ENCODE measurements around the gene HCN3. TPM values are rescaled to one million over a fixed set of nuclear protein-coding genes. Genes with fewer than 3 reads are reported as not detected.
A peak's percentile ranks its signal among the peaks of the same experiment; 100 is the strongest.

HCN3 gene
- total and polyA plus RNA-seq, 2 of the 13 experiments (the other 11 are each of a cell fraction or from before 2014, with no cell fraction given): 2.4 to 10.2 TPM

DNA sequence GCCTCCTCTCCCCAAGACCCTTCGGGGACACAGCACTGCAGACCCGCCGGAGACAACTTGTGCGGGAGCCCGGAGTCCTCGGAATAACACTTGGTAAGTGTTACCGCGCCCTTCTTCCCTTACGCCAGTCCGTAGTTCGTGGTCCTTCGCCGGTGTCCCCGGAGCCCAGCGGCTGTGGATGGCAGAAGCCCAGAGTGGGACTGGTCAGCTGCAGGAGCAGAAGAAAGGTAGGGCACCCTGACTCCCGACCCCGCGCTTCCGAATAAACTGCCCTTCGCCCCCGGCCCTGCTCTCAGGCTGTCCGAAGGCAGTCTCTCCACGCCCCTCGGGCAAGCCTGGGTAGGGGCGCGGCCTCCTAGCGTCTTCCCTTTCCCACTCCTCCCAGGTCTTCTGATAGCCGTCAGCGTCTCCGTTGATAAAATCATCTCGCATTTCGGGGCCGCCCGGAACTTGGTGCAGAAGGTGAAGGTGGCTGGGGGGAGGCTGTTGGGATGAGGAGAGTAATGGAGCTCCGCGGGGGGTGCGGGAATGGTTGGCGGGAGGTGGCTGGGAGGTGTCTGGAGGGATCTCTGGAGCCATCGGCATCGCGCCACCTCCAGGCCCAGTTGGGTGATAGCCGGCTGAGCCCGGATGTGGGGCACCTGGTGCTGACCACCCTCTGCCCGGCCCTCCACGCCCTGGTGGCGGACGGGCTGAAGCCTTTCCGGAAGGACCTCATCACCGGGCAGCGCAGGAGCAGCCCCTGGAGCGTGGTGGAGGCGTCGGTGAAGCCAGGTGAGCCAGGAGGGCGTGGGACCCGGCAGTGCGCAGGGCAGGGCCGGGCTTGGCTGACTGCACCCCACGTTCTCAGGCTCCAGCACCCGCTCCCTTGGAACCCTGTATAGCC is 47.7 kb downstream of the HCN3 start (continued):
- TF ChIP-seq, protein P1, sequence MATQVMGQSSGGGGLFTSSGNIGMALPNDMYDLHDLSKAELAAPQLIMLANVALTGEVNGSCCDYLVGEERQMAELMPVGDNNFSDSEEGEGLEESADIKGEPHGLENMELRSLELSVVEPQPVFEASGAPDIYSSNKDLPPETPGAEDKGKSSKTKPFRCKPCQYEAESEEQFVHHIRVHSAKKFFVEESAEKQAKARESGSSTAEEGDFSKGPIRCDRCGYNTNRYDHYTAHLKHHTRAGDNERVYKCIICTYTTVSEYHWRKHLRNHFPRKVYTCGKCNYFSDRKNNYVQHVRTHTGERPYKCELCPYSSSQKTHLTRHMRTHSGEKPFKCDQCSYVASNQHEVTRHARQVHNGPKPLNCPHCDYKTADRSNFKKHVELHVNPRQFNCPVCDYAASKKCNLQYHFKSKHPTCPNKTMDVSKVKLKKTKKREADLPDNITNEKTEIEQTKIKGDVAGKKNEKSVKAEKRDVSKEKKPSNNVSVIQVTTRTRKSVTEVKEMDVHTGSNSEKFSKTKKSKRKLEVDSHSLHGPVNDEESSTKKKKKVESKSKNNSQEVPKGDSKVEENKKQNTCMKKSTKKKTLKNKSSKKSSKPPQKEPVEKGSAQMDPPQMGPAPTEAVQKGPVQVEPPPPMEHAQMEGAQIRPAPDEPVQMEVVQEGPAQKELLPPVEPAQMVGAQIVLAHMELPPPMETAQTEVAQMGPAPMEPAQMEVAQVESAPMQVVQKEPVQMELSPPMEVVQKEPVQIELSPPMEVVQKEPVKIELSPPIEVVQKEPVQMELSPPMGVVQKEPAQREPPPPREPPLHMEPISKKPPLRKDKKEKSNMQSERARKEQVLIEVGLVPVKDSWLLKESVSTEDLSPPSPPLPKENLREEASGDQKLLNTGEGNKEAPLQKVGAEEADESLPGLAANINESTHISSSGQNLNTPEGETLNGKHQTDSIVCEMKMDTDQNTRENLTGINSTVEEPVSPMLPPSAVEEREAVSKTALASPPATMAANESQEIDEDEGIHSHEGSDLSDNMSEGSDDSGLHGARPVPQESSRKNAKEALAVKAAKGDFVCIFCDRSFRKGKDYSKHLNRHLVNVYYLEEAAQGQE (IDR thresholded peaks at IDR 0.05; ENCODE audit: borderline replicate concordance in 1 of 2, low read depth in 1 of 2, low read length in 2 of 2): no peak
- TF ChIP-seq NFYC (CRISPR knock-in tag; IDR thresholded peaks at IDR 0.05) (no peak), ZNF33A (CRISPR knock-in tag; IDR thresholded peaks at IDR 0.05; ENCODE audit: borderline replicate concordance) (no peak), SOX13 (IDR thresholded peaks at IDR 0.05) (no peak), SOX13 (CRISPR knock-in tag; conservative IDR thresholded peaks at IDR 0.05 in 1 of 2, IDR thresholded peaks at IDR 0.05 in 1 of 2) (no peak), ZNF33B (CRISPR knock-in tag; IDR thresholded peaks at IDR 0.05) (peak; percentile 40; the same call in 1 of the 2 replicates), CAMTA2 (CRISPR knock-in tag; IDR thresholded peaks at IDR 0.05; ENCODE audit: borderline replicate concordance) (no peak), NFIB (CRISPR knock-in tag; IDR thresholded peaks at IDR 0.05; ENCODE audit: borderline replicate concordance) (no peak)
- TF ChIP-seq, protein P2, sequence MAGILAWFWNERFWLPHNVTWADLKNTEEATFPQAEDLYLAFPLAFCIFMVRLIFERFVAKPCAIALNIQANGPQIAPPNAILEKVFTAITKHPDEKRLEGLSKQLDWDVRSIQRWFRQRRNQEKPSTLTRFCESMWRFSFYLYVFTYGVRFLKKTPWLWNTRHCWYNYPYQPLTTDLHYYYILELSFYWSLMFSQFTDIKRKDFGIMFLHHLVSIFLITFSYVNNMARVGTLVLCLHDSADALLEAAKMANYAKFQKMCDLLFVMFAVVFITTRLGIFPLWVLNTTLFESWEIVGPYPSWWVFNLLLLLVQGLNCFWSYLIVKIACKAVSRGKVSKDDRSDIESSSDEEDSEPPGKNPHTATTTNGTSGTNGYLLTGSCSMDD (CRISPR knock-in tag; IDR thresholded peaks at IDR 0.05): no peak
- TF ChIP-seq, protein P3, sequence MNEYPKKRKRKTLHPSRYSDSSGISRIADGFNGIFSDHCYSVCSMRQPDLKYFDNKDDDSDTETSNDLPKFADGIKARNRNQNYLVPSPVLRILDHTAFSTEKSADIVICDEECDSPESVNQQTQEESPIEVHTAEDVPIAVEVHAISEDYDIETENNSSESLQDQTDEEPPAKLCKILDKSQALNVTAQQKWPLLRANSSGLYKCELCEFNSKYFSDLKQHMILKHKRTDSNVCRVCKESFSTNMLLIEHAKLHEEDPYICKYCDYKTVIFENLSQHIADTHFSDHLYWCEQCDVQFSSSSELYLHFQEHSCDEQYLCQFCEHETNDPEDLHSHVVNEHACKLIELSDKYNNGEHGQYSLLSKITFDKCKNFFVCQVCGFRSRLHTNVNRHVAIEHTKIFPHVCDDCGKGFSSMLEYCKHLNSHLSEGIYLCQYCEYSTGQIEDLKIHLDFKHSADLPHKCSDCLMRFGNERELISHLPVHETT (CRISPR knock-in tag; conservative IDR thresholded peaks at IDR 0.05): no peak
- TF ChIP-seq, protein P4, sequence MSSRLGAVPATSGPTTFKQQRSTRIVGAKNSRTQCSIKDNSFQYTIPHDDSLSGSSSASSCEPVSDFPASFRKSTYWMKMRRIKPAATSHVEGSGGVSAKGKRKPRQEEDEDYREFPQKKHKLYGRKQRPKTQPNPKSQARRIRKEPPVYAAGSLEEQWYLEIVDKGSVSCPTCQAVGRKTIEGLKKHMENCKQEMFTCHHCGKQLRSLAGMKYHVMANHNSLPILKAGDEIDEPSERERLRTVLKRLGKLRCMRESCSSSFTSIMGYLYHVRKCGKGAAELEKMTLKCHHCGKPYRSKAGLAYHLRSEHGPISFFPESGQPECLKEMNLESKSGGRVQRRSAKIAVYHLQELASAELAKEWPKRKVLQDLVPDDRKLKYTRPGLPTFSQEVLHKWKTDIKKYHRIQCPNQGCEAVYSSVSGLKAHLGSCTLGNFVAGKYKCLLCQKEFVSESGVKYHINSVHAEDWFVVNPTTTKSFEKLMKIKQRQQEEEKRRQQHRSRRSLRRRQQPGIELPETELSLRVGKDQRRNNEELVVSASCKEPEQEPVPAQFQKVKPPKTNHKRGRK (CRISPR knock-in tag; IDR thresholded peaks at IDR 0.05): no peak
- TF ChIP-seq, protein P5, sequence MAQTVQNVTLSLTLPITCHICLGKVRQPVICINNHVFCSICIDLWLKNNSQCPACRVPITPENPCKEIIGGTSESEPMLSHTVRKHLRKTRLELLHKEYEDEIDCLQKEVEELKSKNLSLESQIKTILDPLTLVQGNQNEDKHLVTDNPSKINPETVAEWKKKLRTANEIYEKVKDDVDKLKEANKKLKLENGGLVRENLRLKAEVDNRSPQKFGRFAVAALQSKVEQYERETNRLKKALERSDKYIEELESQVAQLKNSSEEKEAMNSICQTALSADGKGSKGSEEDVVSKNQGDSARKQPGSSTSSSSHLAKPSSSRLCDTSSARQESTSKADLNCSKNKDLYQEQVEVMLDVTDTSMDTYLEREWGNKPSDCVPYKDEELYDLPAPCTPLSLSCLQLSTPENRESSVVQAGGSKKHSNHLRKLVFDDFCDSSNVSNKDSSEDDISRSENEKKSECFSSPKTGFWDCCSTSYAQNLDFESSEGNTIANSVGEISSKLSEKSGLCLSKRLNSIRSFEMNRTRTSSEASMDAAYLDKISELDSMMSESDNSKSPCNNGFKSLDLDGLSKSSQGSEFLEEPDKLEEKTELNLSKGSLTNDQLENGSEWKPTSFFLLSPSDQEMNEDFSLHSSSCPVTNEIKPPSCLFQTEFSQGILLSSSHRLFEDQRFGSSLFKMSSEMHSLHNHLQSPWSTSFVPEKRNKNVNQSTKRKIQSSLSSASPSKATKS (CRISPR knock-in tag; IDR thresholded peaks at IDR 0.05): no peak
- TF ChIP-seq, protein P6, sequence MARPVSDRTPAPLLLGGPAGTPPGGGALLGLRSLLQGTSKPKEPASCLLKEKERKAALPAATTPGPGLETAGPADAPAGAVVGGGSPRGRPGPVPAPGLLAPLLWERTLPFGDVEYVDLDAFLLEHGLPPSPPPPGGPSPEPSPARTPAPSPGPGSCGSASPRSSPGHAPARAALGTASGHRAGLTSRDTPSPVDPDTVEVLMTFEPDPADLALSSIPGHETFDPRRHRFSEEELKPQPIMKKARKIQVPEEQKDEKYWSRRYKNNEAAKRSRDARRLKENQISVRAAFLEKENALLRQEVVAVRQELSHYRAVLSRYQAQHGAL (CRISPR knock-in tag; IDR thresholded peaks at IDR 0.05; ENCODE audit: not compliant biosample characterization): no peak
- TF ChIP-seq, protein P7, sequence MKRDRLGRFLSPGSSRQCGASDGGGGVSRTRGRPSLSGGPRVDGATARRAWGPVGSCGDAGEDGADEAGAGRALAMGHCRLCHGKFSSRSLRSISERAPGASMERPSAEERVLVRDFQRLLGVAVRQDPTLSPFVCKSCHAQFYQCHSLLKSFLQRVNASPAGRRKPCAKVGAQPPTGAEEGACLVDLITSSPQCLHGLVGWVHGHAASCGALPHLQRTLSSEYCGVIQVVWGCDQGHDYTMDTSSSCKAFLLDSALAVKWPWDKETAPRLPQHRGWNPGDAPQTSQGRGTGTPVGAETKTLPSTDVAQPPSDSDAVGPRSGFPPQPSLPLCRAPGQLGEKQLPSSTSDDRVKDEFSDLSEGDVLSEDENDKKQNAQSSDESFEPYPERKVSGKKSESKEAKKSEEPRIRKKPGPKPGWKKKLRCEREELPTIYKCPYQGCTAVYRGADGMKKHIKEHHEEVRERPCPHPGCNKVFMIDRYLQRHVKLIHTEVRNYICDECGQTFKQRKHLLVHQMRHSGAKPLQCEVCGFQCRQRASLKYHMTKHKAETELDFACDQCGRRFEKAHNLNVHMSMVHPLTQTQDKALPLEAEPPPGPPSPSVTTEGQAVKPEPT (CRISPR knock-in tag; IDR thresholded peaks at IDR 0.05; ENCODE audit: low read depth): no peak
